ENCODE results near the gene GPR162.

Gene GPR162

DNA sequence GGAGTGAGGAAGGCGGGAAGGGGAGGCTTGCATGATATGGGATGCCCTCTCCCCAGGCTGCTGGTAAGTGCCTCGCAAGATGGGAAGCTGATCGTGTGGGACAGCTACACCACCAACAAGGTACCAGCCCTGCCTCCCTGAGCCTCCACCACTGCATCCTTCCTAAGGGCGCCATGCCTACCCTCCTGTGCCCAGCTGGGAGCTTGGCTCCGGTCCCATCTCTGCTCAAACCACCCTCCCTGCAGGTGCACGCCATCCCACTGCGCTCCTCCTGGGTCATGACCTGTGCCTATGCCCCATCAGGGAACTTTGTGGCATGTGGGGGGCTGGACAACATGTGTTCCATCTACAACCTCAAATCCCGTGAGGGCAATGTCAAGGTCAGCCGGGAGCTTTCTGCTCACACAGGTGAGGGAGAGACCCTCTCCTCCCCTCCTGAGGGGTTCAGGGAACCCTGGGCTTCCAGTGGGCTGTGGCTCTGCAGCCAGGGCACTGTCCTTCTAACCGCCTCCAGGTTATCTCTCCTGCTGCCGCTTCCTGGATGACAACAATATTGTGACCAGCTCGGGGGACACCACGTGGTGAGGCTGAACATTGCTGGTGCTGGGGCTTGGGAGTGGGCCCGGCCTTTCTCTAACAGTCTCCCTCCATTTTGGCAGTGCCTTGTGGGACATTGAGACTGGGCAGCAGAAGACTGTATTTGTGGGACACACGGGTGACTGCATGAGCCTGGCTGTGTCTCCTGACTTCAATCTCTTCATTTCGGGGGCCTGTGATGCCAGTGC is 21.7 kb downstream of the GPR162 start:
- TF ChIP-seq, protein P1, sequence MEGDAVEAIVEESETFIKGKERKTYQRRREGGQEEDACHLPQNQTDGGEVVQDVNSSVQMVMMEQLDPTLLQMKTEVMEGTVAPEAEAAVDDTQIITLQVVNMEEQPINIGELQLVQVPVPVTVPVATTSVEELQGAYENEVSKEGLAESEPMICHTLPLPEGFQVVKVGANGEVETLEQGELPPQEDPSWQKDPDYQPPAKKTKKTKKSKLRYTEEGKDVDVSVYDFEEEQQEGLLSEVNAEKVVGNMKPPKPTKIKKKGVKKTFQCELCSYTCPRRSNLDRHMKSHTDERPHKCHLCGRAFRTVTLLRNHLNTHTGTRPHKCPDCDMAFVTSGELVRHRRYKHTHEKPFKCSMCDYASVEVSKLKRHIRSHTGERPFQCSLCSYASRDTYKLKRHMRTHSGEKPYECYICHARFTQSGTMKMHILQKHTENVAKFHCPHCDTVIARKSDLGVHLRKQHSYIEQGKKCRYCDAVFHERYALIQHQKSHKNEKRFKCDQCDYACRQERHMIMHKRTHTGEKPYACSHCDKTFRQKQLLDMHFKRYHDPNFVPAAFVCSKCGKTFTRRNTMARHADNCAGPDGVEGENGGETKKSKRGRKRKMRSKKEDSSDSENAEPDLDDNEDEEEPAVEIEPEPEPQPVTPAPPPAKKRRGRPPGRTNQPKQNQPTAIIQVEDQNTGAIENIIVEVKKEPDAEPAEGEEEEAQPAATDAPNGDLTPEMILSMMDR (IDR thresholded peaks at IDR 0.05; ENCODE audit: low read depth, low read length, missing control alignments), result peak; percentile 40
- no peak for DNase-seq (ENCODE audit: low read depth)
- H3K4me3 ChIP-seq (ENCODE audit: low read depth, low read length), result no peak overlapping the region

DNA sequence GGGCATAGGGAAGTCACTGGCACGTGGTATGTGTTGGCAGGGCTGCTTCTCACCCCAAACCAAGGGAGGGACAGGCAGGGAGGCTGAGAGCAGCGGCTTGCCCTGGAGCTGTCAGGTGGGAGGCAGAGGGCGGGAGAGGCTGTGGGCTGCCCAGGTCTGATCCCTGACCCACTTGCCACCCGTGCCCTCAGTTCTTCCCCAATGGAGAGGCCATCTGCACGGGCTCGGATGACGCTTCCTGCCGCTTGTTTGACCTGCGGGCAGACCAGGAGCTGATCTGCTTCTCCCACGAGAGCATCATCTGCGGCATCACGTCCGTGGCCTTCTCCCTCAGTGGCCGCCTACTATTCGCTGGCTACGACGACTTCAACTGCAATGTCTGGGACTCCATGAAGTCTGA is 23.8 kb downstream of the GPR162 start:
- TF ChIP-seq, protein P1 (IDR thresholded peaks at IDR 0.05; ENCODE audit: low read depth, low read length, missing control alignments), result no peak
- H3K4me3 ChIP-seq (ENCODE audit: low read depth, low read length), result no peak overlapping the region

DNA sequence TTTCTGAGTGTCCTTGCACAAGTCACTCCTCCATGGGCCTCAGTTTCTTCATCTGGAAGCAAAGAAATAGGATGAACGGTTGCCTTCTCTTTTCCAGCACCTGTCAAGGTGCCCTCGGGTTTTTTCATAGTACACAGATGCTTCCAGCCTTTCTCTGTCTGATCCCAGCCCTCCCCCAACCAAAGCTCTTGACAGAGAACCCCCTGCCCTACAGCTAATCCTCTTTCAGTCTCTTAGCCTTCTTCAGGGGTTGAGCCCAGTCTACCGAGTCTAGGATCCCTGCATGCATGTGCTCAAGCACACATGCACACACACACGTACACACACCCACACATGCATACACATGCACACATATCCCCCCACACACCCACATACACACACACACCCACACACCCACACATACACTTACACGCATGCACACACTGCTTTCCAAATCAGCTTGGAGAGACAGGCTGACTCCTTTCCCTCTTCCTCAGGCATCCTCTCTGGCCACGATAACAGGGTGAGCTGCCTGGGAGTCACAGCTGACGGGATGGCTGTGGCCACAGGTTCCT is 24.8 kb downstream of the GPR162 start:
- no peak for DNase-seq (ENCODE audit: low read depth)
- no peak overlapping the region for H3K4me3 ChIP-seq (ENCODE audit: low read depth, low read length)
- TF ChIP-seq, protein P1 (IDR thresholded peaks at IDR 0.05; ENCODE audit: low read depth, low read length, missing control alignments), result no peak

More for the DNA sequence above, 23.8 kb downstream of the GPR162 start:
- no peak for DNase-seq (ENCODE audit: low read depth)

- no peak overlapping the region for H3K4me3 ChIP-seq (ENCODE audit: low read depth, low read length)
- no peak for DNase-seq (ENCODE audit: low read depth)
- TF ChIP-seq, protein P1 (IDR thresholded peaks at IDR 0.05; ENCODE audit: low read depth, low read length, missing control alignments), result no peak
Measured at GRCh38 chr12:6847676-6848075, 26.1 kb downstream of the GPR162 start.

GRCh38 chr12:6849427-6849826 is 27.8 kb downstream of the GPR162 start:
- H3K4me3 ChIP-seq (ENCODE audit: low read depth, low read length), result peak overlapping the region; percentile 83; the same call in 1 of the 2 replicates
- DNase-seq (ENCODE audit: low read depth), result no peak
- TF ChIP-seq, protein P1 (IDR thresholded peaks at IDR 0.05; ENCODE audit: low read depth, low read length, missing control alignments), result no peak

DNA sequence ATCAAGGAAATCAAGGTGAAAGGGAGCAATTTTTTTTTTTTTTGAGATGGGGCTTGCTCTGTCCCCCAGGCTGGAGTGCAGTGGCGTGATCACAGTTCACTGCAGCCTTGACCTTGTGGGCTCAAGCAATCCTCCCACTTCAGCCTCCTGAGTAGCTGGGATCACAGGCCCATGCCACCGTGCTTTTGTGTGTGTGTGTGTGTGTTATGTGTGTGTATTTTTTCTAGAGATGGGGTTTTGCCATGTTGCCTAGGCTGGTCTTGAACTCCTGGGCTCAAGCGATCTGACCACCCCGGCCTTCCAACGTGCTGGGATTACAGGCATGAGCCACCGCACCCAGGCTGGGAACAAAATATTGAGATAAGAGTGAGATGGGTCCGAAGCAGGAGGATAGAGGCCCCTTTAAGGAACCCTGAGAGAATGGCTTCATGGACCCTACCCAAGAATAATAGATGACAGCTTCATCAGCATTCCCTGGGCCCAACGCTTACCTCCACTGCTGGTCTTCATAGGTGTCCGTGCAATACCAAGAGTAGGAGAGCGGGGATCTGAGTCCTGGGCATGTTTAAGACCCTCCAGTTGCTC is 28.4 kb downstream of the GPR162 start:
- no peak for DNase-seq (ENCODE audit: low read depth)
- TF ChIP-seq, protein P1 (IDR thresholded peaks at IDR 0.05; ENCODE audit: low read depth, low read length, missing control alignments), result no peak
- peak overlapping the region; percentile 83 for H3K4me3 ChIP-seq (ENCODE audit: low read depth, low read length)
